ENCODE results near the gene SAMD4B.

Gene SAMD4B

DNA sequence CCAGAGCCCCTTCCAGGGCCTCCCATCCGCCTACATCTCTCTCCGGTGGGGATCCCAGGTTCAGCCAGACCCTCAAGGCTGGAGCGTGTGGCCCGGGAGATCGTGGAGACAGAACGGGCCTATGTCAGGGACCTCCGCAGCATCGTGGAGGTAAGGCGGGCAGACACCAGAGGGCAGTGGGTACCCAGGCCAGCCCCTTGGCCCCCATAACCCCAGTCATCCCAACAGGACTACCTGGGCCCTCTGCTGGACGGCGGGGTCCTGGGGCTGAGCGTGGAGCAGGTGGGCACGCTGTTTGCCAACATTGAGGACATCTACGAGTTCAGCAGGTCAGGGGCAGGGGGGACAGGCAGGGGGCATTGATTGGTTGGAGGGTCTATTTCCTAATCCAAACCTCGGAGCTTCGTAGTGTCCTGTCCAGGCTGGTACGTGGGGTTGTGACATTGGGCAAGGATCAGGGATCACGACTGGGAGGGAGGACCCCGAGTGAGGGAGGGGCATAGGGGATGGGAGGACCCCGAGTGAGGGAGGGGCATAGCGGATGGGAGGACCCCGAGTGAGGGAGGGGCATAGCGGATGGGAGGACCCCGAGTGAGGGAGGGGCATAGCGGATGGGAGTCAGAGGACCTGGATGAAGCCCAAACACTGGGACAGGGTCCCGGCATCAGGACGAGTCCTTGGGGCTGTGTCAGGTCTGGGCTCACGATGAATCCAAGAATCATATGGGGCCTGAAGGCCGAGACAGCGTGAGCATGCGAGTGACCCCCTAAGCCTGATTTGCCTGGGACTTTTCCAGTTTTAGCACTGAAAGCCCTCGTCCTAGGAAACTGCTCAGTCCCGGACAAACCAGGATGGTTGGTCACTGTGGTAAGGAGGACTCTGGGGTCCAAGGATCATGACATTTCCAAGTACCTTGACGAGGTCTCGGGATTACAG, 73.2 kb downstream of the SAMD4B start:
- H3K36me3 ChIP-seq (ENCODE audit: control insufficient read depth, insufficient read depth, low read length): peaks cover 22% of the 10 kb centered on the region
- H3K4me3 ChIP-seq (ENCODE audit: insufficient read depth, low read depth, low read length): peak overlapping the region; percentile 91

DNA sequence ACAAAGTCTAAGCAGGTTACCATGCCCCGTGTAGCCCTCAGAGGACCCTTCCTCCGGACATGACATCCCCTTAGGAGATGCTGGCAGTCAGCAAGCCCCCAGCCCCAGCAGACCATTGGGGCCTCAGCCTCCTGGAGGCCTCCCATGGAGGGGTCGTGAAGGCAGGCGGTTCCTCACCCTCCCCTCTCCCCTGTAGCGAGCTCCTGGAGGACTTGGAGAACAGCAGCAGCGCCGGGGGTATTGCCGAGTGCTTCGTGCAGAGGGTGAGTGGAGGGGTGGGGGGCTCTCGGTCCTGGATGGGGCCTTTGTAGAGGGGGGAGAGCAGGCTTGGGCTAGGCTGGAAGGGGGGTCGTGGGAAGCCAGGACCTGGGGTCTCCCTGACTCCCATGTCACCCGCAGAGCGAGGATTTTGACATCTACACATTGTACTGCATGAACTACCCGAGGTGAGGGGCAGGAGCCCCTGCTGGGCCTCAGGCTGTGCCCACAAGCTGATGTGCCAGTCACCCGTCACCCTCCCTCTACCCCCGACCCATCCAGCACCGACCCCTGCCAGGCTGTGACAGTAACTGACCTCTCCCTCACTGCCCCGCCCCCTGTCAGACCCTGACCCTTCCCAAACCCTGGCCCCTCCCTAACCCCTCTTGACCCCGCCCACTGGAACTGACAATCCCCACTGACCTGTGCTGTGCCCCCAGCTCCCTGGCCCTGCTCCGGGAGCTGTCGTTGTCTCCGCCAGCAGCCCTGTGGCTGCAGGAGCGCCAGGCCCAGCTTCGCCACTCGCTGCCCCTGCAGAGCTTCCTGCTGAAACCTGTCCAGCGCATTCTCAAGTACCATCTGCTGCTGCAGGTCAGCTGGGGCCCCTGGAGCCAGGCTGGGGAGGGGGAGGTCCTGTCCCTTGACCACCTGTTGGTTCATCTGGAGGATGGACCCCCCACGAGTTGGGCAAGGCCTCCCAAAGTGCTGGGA, 74.2 kb downstream of the SAMD4B start:
- Histone ChIP-seq H3K9me3 (ENCODE audit: control insufficient read depth, low read length) (no peaks in the 10 kb centered on the region), H3K27me3 (ENCODE audit: control insufficient read depth, insufficient read depth, low read length, poor library complexity, severe bottlenecking) (no peaks in the 10 kb centered on the region), H3K27ac (ENCODE audit: insufficient read depth, low read depth, low read length, poor library complexity, severe bottlenecking) (no peak overlapping the region), H3K4me3 (ENCODE audit: insufficient read depth, low read depth, low read length) (no peak overlapping the region), H3K36me3 (ENCODE audit: control insufficient read depth, insufficient read depth, low read length) (peaks cover 32% of the 10 kb centered on the region), H3K4me1 (ENCODE audit: control insufficient read depth, insufficient read depth, low read length) (peaks cover 18% of the 10 kb centered on the region)
- WGBS, 2 experiments: 85 to 89% methylated on average over 27 of the region's 27 CpGs

More for the DNA sequence above, 73.2 kb downstream of the SAMD4B start:
- Histone ChIP-seq H3K9me3 (ENCODE audit: control insufficient read depth, low read length) (no peaks in the 10 kb centered on the region), H3K27me3 (ENCODE audit: control insufficient read depth, insufficient read depth, low read length, poor library complexity, severe bottlenecking) (no peaks in the 10 kb centered on the region), H3K27ac (ENCODE audit: insufficient read depth, low read depth, low read length, poor library complexity, severe bottlenecking) (no peak overlapping the region), H3K4me1 (ENCODE audit: control insufficient read depth, insufficient read depth, low read length) (peaks cover 29% of the 10 kb centered on the region)
- WGBS, 2 experiments: 82% methylated on average over 35 of the region's 35 CpGs

DNA sequence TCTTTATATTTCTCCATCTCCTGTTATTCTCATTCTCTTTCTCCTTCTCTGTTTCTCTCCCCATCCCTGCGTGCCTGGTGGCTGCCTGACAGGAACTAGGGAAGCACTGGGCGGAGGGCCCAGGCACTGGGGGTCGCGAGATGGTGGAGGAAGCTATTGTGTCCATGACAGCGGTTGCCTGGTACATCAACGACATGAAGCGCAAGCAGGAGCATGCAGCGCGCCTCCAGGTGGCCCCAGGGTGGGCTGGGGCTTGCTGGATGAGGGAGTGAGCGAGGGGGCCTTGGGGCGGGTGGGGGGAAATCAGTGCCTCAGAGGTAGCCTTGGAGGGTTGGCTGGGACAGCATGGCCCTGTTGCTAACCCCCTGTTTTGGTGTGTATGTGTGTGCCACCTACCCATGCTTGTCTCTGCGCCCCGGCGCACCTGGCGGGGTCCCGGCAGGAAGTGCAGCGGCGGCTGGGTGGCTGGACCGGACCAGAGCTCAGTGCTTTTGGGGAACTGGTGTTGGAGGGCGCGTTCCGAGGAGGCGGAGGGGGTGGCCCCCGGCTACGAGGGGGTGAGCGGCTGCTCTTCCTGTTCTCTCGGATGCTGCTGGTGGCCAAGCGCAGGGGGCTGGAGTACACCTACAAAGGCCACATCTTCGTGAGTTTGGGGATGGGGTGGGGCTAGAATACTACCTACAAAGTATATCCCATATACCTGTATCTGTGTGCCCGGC, 75.4 kb downstream of the SAMD4B start:
- H3K4me3 ChIP-seq (ENCODE audit: insufficient read depth, low read depth, low read length): no peak overlapping the region
- no peaks in the 10 kb centered on the region for H3K27me3 ChIP-seq (ENCODE audit: control insufficient read depth, insufficient read depth, low read length, poor library complexity, severe bottlenecking)
- peaks cover 43% of the 10 kb centered on the region for H3K36me3 ChIP-seq (ENCODE audit: control insufficient read depth, insufficient read depth, low read length)
- no peaks in the 10 kb centered on the region for H3K9me3 ChIP-seq (ENCODE audit: control insufficient read depth, low read length)
- WGBS, 2 experiments: 95 to 97% methylated on average over 29 to 30 of the region's 30 CpGs
- no peak overlapping the region for H3K27ac ChIP-seq (ENCODE audit: insufficient read depth, low read depth, low read length, poor library complexity, severe bottlenecking)
- peaks cover 17% of the 10 kb centered on the region for H3K4me1 ChIP-seq (ENCODE audit: control insufficient read depth, insufficient read depth, low read length)

GRCh38 chr19:39419003-39419402, 76.8 kb downstream of the SAMD4B start:
- Histone ChIP-seq H3K27ac (ENCODE audit: insufficient read depth, low read depth, low read length, poor library complexity, severe bottlenecking) (no peak overlapping the region), H3K4me3 (ENCODE audit: insufficient read depth, low read depth, low read length) (no peak overlapping the region), H3K4me1 (ENCODE audit: control insufficient read depth, insufficient read depth, low read length) (peaks cover 17% of the 10 kb centered on the region), H3K9me3 (ENCODE audit: control insufficient read depth, low read length) (no peaks in the 10 kb centered on the region), H3K27me3 (ENCODE audit: control insufficient read depth, insufficient read depth, low read length, poor library complexity, severe bottlenecking) (no peaks in the 10 kb centered on the region), H3K36me3 (ENCODE audit: control insufficient read depth, insufficient read depth, low read length) (peaks cover 55% of the 10 kb centered on the region)
- WGBS, 2 experiments: 89 to 90% methylated on average over 9 of the region's 9 CpGs

DNA sequence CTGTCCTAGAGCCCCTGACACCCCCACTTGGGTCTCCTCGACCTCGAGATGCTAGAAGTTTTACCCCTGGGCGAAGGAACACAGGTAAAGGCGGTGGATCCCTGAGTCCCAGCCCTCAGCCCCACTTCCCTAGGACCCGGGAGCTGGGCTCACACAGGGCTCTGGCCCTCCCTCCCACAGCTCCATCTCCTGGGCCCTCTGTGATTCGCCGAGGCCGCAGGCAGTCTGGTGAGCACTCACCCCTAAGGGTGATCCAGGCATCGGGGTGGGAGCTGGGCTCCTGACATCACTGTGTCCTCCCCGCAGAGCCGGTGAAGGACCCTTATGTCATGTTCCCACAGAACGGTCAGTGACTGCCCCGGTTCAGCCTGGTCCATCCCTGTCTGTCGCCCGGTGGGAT, 78.5 kb downstream of the SAMD4B start:
- peaks cover 2% of the 10 kb centered on the region for H3K4me1 ChIP-seq (ENCODE audit: control insufficient read depth, insufficient read depth, low read length)
- H3K9me3 ChIP-seq (ENCODE audit: control insufficient read depth, low read length): no peaks in the 10 kb centered on the region
- no peak overlapping the region for H3K27ac ChIP-seq (ENCODE audit: insufficient read depth, low read depth, low read length, poor library complexity, severe bottlenecking)
- no peak overlapping the region for H3K4me3 ChIP-seq (ENCODE audit: insufficient read depth, low read depth, low read length)
- H3K36me3 ChIP-seq (ENCODE audit: control insufficient read depth, insufficient read depth, low read length): peaks cover 51% of the 10 kb centered on the region
- H3K27me3 ChIP-seq (ENCODE audit: control insufficient read depth, insufficient read depth, low read length, poor library complexity, severe bottlenecking): no peaks in the 10 kb centered on the region
- 95% methylated on average over 15 of the region's 15 CpGs for WGBS, 2 experiments

- 92 to 93% methylated on average over 5 of the region's 5 CpGs for WGBS, 2 experiments
- no peaks in the 10 kb centered on the region for H3K27me3 ChIP-seq (ENCODE audit: control insufficient read depth, insufficient read depth, low read length, poor library complexity, severe bottlenecking)
- H3K36me3 ChIP-seq (ENCODE audit: control insufficient read depth, insufficient read depth, low read length): peaks cover 51% of the 10 kb centered on the region
- H3K4me1 ChIP-seq (ENCODE audit: control insufficient read depth, insufficient read depth, low read length): peaks cover 6% of the 10 kb centered on the region
- no peak overlapping the region for H3K27ac ChIP-seq (ENCODE audit: insufficient read depth, low read depth, low read length, poor library complexity, severe bottlenecking)
- no peaks in the 10 kb centered on the region for H3K9me3 ChIP-seq (ENCODE audit: control insufficient read depth, low read length)
- H3K4me3 ChIP-seq (ENCODE audit: insufficient read depth, low read depth, low read length): no peak overlapping the region
Measured at GRCh38 chr19:39422020-39422419, 79.8 kb downstream of the SAMD4B start.

- Histone ChIP-seq H3K27ac (ENCODE audit: insufficient read depth, low read depth, low read length, poor library complexity, severe bottlenecking) (no peak overlapping the region), H3K36me3 (ENCODE audit: control insufficient read depth, insufficient read depth, low read length) (peaks cover 49% of the 10 kb centered on the region), H3K9me3 (ENCODE audit: control insufficient read depth, low read length) (no peaks in the 10 kb centered on the region), H3K4me1 (ENCODE audit: control insufficient read depth, insufficient read depth, low read length) (peaks cover 6% of the 10 kb centered on the region), H3K4me3 (ENCODE audit: insufficient read depth, low read depth, low read length) (no peak overlapping the region), H3K27me3 (ENCODE audit: control insufficient read depth, insufficient read depth, low read length, poor library complexity, severe bottlenecking) (no peaks in the 10 kb centered on the region)
- 94 to 95% methylated on average over 35 of the region's 35 CpGs for WGBS, 2 experiments
Measured at GRCh38 chr19:39423258-39424086, 81.3 kb downstream of the SAMD4B start.

DNA sequence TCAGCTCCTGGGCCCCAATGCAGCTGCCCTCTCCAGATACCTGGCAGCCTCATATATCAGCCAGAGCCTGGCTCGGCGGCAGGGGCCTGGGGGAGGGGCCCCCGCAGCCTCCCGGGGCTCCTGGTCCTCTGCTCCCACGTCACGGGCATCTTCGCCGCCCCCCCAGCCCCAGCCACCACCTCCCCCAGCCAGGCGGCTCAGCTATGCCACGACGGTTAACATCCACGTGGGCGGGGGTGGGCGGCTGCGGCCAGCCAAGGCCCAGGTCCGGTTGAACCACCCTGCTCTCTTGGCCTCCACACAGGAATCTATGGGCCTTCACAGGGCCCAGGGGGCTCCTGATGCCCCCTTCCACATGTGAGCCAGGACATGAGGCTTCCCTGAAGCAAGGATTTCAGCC, 82.7 kb downstream of the SAMD4B start:
- Histone ChIP-seq H3K9me3 (ENCODE audit: control insufficient read depth, low read length) (no peaks in the 10 kb centered on the region), H3K4me3 (ENCODE audit: insufficient read depth, low read depth, low read length) (no peak overlapping the region), H3K27ac (ENCODE audit: insufficient read depth, low read depth, low read length, poor library complexity, severe bottlenecking) (no peak overlapping the region), H3K36me3 (ENCODE audit: control insufficient read depth, insufficient read depth, low read length) (peaks cover 40% of the 10 kb centered on the region), H3K4me1 (ENCODE audit: control insufficient read depth, insufficient read depth, low read length) (peaks cover 15% of the 10 kb centered on the region), H3K27me3 (ENCODE audit: control insufficient read depth, insufficient read depth, low read length, poor library complexity, severe bottlenecking) (no peaks in the 10 kb centered on the region)
- 92 to 94% methylated on average over 16 of the region's 16 CpGs for WGBS, 2 experiments

- no peaks in the 10 kb centered on the region for H3K27me3 ChIP-seq (ENCODE audit: control insufficient read depth, insufficient read depth, low read length, poor library complexity, severe bottlenecking)
- no peak overlapping the region for H3K27ac ChIP-seq (ENCODE audit: insufficient read depth, low read depth, low read length, poor library complexity, severe bottlenecking)
- H3K36me3 ChIP-seq (ENCODE audit: control insufficient read depth, insufficient read depth, low read length): peaks cover 35% of the 10 kb centered on the region
- H3K4me1 ChIP-seq (ENCODE audit: control insufficient read depth, insufficient read depth, low read length): peaks cover 15% of the 10 kb centered on the region
- no peaks in the 10 kb centered on the region for H3K9me3 ChIP-seq (ENCODE audit: control insufficient read depth, low read length)
- WGBS, 2 experiments: 93 to 95% methylated on average over 7 of the region's 7 CpGs
- no peak overlapping the region for H3K4me3 ChIP-seq (ENCODE audit: insufficient read depth, low read depth, low read length)
Measured at GRCh38 chr19:39425744-39426143, 83.5 kb downstream of the SAMD4B start.

All from ectodermal cell (in vitro differentiated cells).